LNCaP clone FGC (cell line): Measurements from ENCODE around the gene ZNF189.

Experiments used
- DNase-seq: peaks from one replicate; pipeline ENCODE4 v3.0.0-alpha.2; 2011; ENCODE audit warnings: low read depth
- H3K4me3 ChIP-seq: 2 replicates; pipeline ENCODE4 v1.5.1; 2011; ENCODE audit warnings: mild to moderate bottlenecking, low read depth, low read length, control low read depth
- CTCF ChIP-seq: IDR thresholded peaks from 2 replicates; pipeline ENCODE4 v1.5.1; 2012; ENCODE audit warnings: mild to moderate bottlenecking; ENCODE audit not compliant: control insufficient read depth, insufficient read depth; ENCODE audit errors: extremely low read depth

ZNF189 gene

GRCh38 chr9:101356619-101357018 is 42.0 kb upstream of the ZNF189 start:
- TF ChIP-seq CTCF: no peak
- no peak overlapping the region for H3K4me3 ChIP-seq
- no peak for DNase-seq

GRCh38 chr9:101359679-101360078 is 39.0 kb upstream of the ZNF189 start:
- H3K4me3 ChIP-seq: no peak overlapping the region
- DNase-seq: no peak
- TF ChIP-seq CTCF: no peak

- no peak overlapping the region for H3K4me3 ChIP-seq
- DNase-seq: no peak
- no peak for TF ChIP-seq CTCF
Observed at GRCh38 chr9:101360647-101361046, 38.0 kb upstream of the ZNF189 start.

GRCh38 chr9:101362450-101362849 is 36.2 kb upstream of the ZNF189 start:
- H3K4me3 ChIP-seq: no peak overlapping the region
- TF ChIP-seq CTCF: no peak
- no peak for DNase-seq

- H3K4me3 ChIP-seq: no peak overlapping the region
- no peak for DNase-seq
- no peak for TF ChIP-seq CTCF
Observed at GRCh38 chr9:101365181-101365580, 33.5 kb upstream of the ZNF189 start.

- H3K4me3 ChIP-seq: no peak overlapping the region
- no peak for DNase-seq
- TF ChIP-seq CTCF: no peak
Observed at GRCh38 chr9:101366038-101366756, 32.5 kb upstream of the ZNF189 start.

GRCh38 chr9:101367323-101367722 is 31.3 kb upstream of the ZNF189 start:
- no peak for DNase-seq
- no peak for TF ChIP-seq CTCF
- H3K4me3 ChIP-seq: no peak overlapping the region
